ENCODE data around the gene GPR62. TPM values are rescaled to one million over a fixed set of nuclear protein-coding genes. Genes with fewer than 3 reads are reported as not detected.

The GPR62 gene
- total RNA-seq, 4 donors from 2014 or later, result 0.13 to 1.8 (median 0.56) TPM; not detected in 1

GRCh38 chr3:51942603-51943450 is 12.4 kb upstream of the GPR62 start:
- no peaks in the 10 kb centered on the region for H3K9me3 ChIP-seq
- TF ChIP-seq POLR2A (IDR thresholded peaks at IDR 0.05), result peak in 1 of 2 donors; percentile 38
- TF ChIP-seq, protein P1, sequence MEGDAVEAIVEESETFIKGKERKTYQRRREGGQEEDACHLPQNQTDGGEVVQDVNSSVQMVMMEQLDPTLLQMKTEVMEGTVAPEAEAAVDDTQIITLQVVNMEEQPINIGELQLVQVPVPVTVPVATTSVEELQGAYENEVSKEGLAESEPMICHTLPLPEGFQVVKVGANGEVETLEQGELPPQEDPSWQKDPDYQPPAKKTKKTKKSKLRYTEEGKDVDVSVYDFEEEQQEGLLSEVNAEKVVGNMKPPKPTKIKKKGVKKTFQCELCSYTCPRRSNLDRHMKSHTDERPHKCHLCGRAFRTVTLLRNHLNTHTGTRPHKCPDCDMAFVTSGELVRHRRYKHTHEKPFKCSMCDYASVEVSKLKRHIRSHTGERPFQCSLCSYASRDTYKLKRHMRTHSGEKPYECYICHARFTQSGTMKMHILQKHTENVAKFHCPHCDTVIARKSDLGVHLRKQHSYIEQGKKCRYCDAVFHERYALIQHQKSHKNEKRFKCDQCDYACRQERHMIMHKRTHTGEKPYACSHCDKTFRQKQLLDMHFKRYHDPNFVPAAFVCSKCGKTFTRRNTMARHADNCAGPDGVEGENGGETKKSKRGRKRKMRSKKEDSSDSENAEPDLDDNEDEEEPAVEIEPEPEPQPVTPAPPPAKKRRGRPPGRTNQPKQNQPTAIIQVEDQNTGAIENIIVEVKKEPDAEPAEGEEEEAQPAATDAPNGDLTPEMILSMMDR (IDR thresholded peaks at IDR 0.05), result no peak
- peak overlapping the region; percentile 81 to 96 (median 90) for H3K27ac ChIP-seq
- H3K27me3 ChIP-seq, result no peaks in the 10 kb centered on the region
- peak overlapping the region; percentile 7 to 33 (median 15) for H3K4me3 ChIP-seq (replicated peaks in 1 of 3)
- intact Hi-C loops (cut with DNase I), result loop anchor here (5.0 kb wide), 2 partner anchors 34 to 114 kb away; partner anchors contain the start of genes ABHD14A and DUSP7
- peaks cover under 1 to 4% of the 10 kb centered on the region in 2 donors for H3K36me3 ChIP-seq
- peaks cover 23 to 24% of the 10 kb centered on the region in 2 donors for H3K4me1 ChIP-seq
- WGBS, 2 donors, result 32 to 48% methylated on average over 10 to 16 of the region's 17 CpGs
- peak; percentile 80 to 84 for DNase-seq

DNA sequence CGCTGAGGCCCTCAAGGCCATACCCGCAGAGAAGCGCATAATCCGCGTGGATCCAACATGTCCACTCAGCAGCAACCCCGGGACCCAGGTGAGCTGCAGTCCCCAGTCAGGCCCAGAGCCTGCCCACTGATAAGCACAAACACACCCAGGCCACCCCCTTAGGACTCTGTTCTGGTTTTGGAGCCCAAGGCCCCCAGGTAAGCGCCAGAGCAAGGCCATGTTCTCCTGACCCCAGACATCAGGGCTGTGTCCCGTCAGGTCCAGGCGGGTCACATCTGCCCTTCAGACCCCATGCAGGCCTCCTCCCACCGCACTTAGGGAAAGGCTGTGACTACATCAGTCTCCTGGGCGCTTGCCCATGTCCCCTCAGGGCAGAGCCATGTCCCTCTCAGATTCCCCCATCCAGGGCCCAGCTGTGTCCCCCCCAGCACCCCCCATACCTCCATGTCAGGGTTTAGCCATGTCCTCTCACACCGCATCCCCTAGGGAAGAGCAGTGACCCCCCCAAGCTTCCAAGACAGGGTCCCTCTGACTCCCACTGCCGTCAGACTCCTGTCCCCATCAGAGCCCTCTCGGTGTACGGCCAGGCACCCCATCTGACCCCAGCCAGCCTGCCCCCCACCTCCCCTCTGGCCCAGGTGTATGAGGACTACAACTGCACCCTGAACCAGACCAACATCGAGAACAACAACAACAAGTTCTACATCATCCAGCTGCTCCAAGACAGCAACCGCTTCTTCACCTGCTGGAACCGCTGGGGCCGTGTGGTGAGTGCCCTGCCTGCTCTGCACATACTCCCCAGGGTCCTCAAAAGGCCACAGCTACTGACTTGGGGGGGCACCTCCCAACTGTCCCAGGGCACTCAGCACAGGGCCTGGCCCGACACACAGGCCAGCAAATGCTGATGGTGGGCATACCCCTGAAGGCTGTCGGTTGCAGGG is 11.5 kb upstream of the GPR62 start:
- intact Hi-C loops (cut with DNase I), result loop anchor here (5.0 kb wide), 2 partner anchors 34 to 114 kb away; partner anchors contain the start of genes ABHD14A and DUSP7
- H3K9me3 ChIP-seq, result no peaks in the 10 kb centered on the region
- WGBS, 2 donors, result 96 to 98% methylated on average over 11 to 13 of the region's 21 CpGs
- TF ChIP-seq POLR2A (IDR thresholded peaks at IDR 0.05), result no peak
- TF ChIP-seq, protein P1 (IDR thresholded peaks at IDR 0.05), result no peak
- H3K4me3 ChIP-seq (replicated peaks in 1 of 3), result peak overlapping the region in 1 of 3 donors; percentile 33
- peak overlapping the region in 2 of 3 donors; percentile 81 to 96 for H3K27ac ChIP-seq
- DNase-seq, result no peak
- peaks cover 23 to 24% of the 10 kb centered on the region in 2 donors for H3K4me1 ChIP-seq
- H3K36me3 ChIP-seq, result no peaks in the 10 kb centered on the region
- H3K27me3 ChIP-seq, result no peaks in the 10 kb centered on the region

DNA sequence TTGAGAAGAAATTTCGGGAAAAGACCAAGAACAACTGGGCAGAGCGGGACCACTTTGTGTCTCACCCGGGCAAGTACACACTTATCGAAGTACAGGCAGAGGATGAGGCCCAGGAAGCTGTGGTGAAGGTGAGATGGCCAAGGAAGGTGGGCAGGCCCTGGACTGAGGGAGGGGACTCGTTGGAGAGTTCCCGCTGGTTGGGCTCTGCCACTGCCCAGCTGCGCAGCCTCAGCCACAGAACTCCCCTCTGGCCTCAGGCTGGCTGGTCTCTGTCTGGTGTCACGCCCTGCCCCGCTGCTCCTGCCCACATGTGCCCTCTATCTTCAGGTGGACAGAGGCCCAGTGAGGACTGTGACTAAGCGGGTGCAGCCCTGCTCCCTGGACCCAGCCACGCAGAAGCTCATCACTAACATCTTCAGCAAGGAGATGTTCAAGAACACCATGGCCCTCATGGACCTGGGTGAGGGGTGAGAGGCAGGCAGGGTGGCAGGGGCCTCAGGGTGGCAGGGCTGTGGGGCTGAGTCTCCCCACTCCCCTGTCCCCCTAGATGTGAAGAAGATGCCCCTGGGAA is 10.6 kb upstream of the GPR62 start:
- intact Hi-C loops (cut with DNase I), result loop anchor here (5.0 kb wide), 2 partner anchors 33 to 113 kb away; partner anchors contain the start of genes ABHD14A and DUSP7
- Histone ChIP-seq H3K4me1 (peaks cover 23 to 24% of the 10 kb centered on the region in 2 donors), H3K27ac (no peak overlapping the region), H3K9me3 (no peaks in the 10 kb centered on the region), H3K27me3 (no peaks in the 10 kb centered on the region), H3K4me3 (replicated peaks in 1 of 3) (no peak overlapping the region), H3K36me3 (no peaks in the 10 kb centered on the region)
- DNase-seq, result no peak
- 87 to 88% methylated on average over 9 to 11 of the region's 11 CpGs for WGBS, 2 donors
- TF ChIP-seq, protein P1 (IDR thresholded peaks at IDR 0.05), result no peak
- no peak for TF ChIP-seq POLR2A (IDR thresholded peaks at IDR 0.05)

GRCh38 chr3:51945031-51945840 is 9.9 kb upstream of the GPR62 start:
- Histone ChIP-seq H3K27ac (no peak overlapping the region), H3K27me3 (no peaks in the 10 kb centered on the region), H3K9me3 (no peaks in the 10 kb centered on the region), H3K36me3 (no peaks in the 10 kb centered on the region), H3K4me3 (replicated peaks in 1 of 3) (no peak overlapping the region), H3K4me1 (peaks cover 23 to 24% of the 10 kb centered on the region in 2 donors)
- no peak for DNase-seq
- 90 to 92% methylated on average over 16 to 18 of the region's 18 CpGs for WGBS, 2 donors
- TF ChIP-seq, protein P1 (IDR thresholded peaks at IDR 0.05), result no peak
- no peak for TF ChIP-seq POLR2A (IDR thresholded peaks at IDR 0.05)
- intact Hi-C loops (cut with DNase I), result no loop called here
